ENCODE data around the gene CROCC2. TPM values are rescaled to one million over a fixed set of nuclear protein-coding genes. Genes with fewer than 3 reads are reported as not detected.

Gene CROCC2
- polyA plus RNA-seq, 2 of the 4 experiments (the other 2 are of a cell fraction): not detected

DNA sequence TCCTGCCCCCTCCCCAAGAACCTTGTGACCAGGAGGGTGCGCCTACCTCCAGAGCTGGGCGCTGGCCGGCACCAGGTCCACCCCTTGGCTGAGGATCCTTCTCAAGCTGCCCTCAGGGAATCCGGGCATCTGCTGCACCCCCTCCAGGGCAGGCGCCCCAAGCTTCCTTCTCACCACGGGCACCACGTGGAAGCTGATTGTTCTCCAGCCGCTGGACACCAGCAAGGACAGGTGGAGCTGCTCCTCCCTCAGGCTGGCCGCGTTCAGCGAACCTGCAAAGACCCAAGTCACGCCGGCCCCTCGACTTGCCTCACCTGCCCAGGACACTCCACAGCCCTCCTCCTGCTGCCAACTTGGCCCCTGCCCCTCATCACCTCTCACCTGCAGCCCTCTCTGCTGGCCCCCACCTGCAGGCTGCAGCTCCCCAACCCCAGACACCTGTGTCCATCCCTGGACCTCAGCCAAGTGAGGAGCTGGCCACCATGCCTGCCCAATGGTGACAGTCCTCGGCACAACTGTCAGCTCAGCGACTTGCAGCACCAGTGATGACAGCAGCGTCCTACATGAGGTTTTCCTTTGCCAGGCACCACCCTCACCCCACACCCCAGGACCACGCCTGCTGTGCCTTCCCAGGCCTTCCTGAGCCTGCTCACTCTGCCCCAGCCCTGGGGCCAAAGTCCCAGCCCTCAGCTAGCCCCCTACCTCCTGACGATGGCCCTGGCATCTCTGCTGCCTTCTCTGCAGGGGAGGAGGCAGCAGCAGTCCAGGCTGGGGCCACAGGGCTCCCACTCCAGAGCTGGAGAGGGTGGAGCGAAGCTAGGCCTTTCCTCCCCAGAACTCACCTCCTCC, 14.4 kb upstream of the CROCC2 start:
- no peak overlapping the region for H3K4me3 ChIP-seq
- H3K4me2 ChIP-seq: no peak overlapping the region
- DNase-seq (ENCODE audit: low read depth in 1 of 2, low spot score in 1 of 2): no peak
- POLR2A ChIA-PET: interaction anchor here (0.6 kb wide), 1 partner anchor 33 kb away, joined by 3 read pairs; no protein-coding TSS in a partner anchor
- CTCF ChIA-PET: interaction anchor here (1.4 to 2.8 kb wide), 7 partner anchors 8 to 80 kb away, joined by 4 to 12 read pairs (median 5); no protein-coding TSS in a partner anchor
- ATAC-seq: no peak
- TF ChIP-seq FOXS1 (CRISPR knock-in tag; IDR thresholded peaks at IDR 0.05) (no peak), HDAC2 (IDR thresholded peaks at IDR 0.05) (no peak), RCOR1 (IDR thresholded peaks at IDR 0.05; ENCODE audit: low read depth, low read length) (no peak), RAD21 (conservative IDR thresholded peaks at IDR 0.05 in 1 of 2, IDR thresholded peaks at IDR 0.05 in 1 of 2) (no peak), BHLHE40 (IDR thresholded peaks at IDR 0.05; ENCODE audit: low read depth, low read length) (no peak), MAFK (IDR thresholded peaks at IDR 0.05; ENCODE audit: partially characterized antibody) (no peak), NPAS2 (CRISPR knock-in tag; IDR thresholded peaks at IDR 0.05; ENCODE audit: borderline replicate concordance) (no peak), MYC (IDR thresholded peaks at IDR 0.05; ENCODE audit: borderline replicate concordance, low read length) (no peak), SREBF2 (IDR thresholded peaks at IDR 0.05) (no peak), SMC3 (IDR thresholded peaks at IDR 0.05) (no peak), EP300 (IDR thresholded peaks at IDR 0.05) (no peak), PHF8 (IDR thresholded peaks at IDR 0.05; ENCODE audit: borderline replicate concordance, low read depth) (no peak), REST (IDR thresholded peaks at IDR 0.05) (no peak), HEYL (CRISPR knock-in tag; IDR thresholded peaks at IDR 0.05) (no peak), JUNB (IDR thresholded peaks at IDR 0.05) (no peak), RNF2 (IDR thresholded peaks at IDR 0.05; ENCODE audit: borderline replicate concordance, low read depth) (no peak)
- TF ChIP-seq, protein P1, sequence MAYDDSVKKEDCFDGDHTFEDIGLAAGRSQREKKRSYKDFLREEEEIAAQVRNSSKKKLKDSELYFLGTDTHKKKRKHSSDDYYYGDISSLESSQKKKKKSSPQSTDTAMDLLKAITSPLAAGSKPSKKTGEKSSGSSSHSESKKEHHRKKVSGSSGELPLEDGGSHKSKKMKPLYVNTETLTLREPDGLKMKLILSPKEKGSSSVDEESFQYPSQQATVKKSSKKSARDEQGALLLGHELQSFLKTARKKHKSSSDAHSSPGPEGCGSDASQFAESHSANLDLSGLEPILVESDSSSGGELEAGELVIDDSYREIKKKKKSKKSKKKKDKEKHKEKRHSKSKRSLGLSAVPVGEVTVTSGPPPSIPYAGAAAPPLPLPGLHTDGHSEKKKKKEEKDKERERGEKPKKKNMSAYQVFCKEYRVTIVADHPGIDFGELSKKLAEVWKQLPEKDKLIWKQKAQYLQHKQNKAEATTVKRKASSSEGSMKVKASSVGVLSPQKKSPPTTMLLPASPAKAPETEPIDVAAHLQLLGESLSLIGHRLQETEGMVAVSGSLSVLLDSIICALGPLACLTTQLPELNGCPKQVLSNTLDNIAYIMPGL (CRISPR knock-in tag; IDR thresholded peaks at IDR 0.05; ENCODE audit: borderline replicate concordance): no peak
- TF ChIP-seq, protein P2, sequence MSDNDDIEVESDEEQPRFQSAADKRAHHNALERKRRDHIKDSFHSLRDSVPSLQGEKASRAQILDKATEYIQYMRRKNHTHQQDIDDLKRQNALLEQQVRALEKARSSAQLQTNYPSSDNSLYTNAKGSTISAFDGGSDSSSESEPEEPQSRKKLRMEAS (IDR thresholded peaks at IDR 0.05): no peak
- no peak overlapping the region for H3K27ac ChIP-seq
- no peak for FAIRE-seq
- peaks cover 17% of the 10 kb centered on the region for H3K4me1 ChIP-seq
- 70% methylated on average over 9 of the region's 20 CpGs for WGBS (ENCODE audit: missing lambda C conversion rate)
- no peaks in the 10 kb centered on the region for H3K9me3 ChIP-seq

GRCh38 chr2:240892356-240892755, 13.8 kb upstream of the CROCC2 start:
- H3K27ac ChIP-seq: no peak overlapping the region
- FAIRE-seq (no peak), ATAC-seq (no peak), DNase-seq (ENCODE audit: low read depth in 1 of 2, low spot score in 1 of 2) (no peak)
- CTCF ChIA-PET: interaction anchor here (1.5 to 2.8 kb wide), 4 partner anchors 21 to 79 kb away, joined by 4 to 12 read pairs (median 6); no protein-coding TSS in a partner anchor
- peaks cover 21% of the 10 kb centered on the region for H3K4me1 ChIP-seq
- H3K4me3 ChIP-seq: no peak overlapping the region
- 85% methylated on average over 9 of the region's 9 CpGs for WGBS (ENCODE audit: missing lambda C conversion rate)
- POLR2A ChIA-PET: interaction anchor here (0.6 kb wide), 1 partner anchor 34 kb away, joined by 3 read pairs; no protein-coding TSS in a partner anchor
- H3K9me3 ChIP-seq: no peaks in the 10 kb centered on the region
- H3K4me2 ChIP-seq: no peak overlapping the region
- TF ChIP-seq REST (IDR thresholded peaks at IDR 0.05) (no peak), HOXA7 (CRISPR knock-in tag; IDR thresholded peaks at IDR 0.05) (no peak), TP53 (CRISPR knock-in tag; IDR thresholded peaks at IDR 0.05) (no peak), HOXB13 (CRISPR knock-in tag; IDR thresholded peaks at IDR 0.05; ENCODE audit: low read depth) (no peak), ZC3H11A (IDR thresholded peaks at IDR 0.05) (no peak), ZSCAN20 (CRISPR knock-in tag; IDR thresholded peaks at IDR 0.05) (no peak), EHMT2 (IDR thresholded peaks at IDR 0.05; ENCODE audit: low read depth) (no peak)
- TF ChIP-seq, protein P3, sequence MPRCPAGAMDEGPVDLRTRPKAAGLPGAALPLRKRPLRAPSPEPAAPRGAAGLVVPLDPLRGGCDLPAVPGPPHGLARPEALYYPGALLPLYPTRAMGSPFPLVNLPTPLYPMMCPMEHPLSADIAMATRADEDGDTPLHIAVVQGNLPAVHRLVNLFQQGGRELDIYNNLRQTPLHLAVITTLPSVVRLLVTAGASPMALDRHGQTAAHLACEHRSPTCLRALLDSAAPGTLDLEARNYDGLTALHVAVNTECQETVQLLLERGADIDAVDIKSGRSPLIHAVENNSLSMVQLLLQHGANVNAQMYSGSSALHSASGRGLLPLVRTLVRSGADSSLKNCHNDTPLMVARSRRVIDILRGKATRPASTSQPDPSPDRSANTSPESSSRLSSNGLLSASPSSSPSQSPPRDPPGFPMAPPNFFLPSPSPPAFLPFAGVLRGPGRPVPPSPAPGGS (IDR thresholded peaks at IDR 0.05): no peak
